Vagina (tissue), 2 donors: Measurements from ENCODE around the gene IRF8.

ENCODE experiments used
- POLR2A ChIP-seq, 2 donors: fragments of 450-650 bp; IDR thresholded peaks; one replicate each; pipeline ENCODE4 v1.6.1; 2017; ENCODE audit warnings: antibody characterized with exemption in 2 of 2, mild to moderate bottlenecking in 2 of 2, moderate library complexity in 2 of 2
- POLR2AphosphoS5 ChIP-seq, 2 donors: sonication (generic); formaldehyde crosslinking; IDR thresholded peaks; one replicate each; pipeline ENCODE4 v1.9.0; 2017; ENCODE audit warnings: antibody characterized with exemption in 2 of 2, mild to moderate bottlenecking in 2 of 2, low read depth in 1 of 2; ENCODE audit not compliant: insufficient read depth in 1 of 2
- TF ChIP-seq, protein P1 (sequence below), 3 experiments: fragments of 450-650 bp in 2 of 3; fragments of 200-600 bp in 1 of 3; sonication (generic) in 1 of 3; IDR thresholded peaks; one replicate each; pipeline ENCODE4 v1.5.1; 2017 to 2019; ENCODE audit warnings: antibody characterized with exemption in 3 of 3, mild to moderate bottlenecking in 2 of 3, moderate library complexity in 2 of 3

DNA sequence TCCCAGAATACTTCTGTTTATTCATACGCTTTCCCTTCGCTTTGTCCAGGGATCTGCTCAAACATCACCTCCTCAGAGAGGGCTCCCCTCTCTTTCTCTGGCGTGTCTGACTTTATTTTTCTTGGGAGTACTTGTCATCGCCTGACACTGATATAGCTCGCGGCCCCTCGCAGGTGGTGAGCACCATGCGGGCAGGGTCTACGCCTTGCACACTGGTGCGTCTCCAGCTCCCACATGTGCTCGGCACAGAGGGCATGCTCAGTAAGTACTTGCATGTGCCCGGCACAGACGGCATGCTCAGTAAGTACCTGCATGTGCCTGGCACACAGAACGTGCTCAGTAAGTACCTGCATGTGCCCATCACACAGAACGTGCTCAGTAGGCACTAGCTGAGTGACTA is 57.5 kb downstream of the IRF8 start:
- TF ChIP-seq, protein P1, sequence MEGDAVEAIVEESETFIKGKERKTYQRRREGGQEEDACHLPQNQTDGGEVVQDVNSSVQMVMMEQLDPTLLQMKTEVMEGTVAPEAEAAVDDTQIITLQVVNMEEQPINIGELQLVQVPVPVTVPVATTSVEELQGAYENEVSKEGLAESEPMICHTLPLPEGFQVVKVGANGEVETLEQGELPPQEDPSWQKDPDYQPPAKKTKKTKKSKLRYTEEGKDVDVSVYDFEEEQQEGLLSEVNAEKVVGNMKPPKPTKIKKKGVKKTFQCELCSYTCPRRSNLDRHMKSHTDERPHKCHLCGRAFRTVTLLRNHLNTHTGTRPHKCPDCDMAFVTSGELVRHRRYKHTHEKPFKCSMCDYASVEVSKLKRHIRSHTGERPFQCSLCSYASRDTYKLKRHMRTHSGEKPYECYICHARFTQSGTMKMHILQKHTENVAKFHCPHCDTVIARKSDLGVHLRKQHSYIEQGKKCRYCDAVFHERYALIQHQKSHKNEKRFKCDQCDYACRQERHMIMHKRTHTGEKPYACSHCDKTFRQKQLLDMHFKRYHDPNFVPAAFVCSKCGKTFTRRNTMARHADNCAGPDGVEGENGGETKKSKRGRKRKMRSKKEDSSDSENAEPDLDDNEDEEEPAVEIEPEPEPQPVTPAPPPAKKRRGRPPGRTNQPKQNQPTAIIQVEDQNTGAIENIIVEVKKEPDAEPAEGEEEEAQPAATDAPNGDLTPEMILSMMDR (IDR thresholded peaks at IDR 0.05): no peak
- TF ChIP-seq POLR2AphosphoS5 (IDR thresholded peaks at IDR 0.05; ENCODE audit: insufficient read depth in 1 of 2, low read depth in 1 of 2) (no peak), POLR2A (IDR thresholded peaks at IDR 0.05) (no peak)
